Measurements from ENCODE around the gene ANO6. TPM values are rescaled to one million over a fixed set of nuclear protein-coding genes. Genes with fewer than 3 reads are reported as not detected.
"Not testable (repeated sequence)": the region's sequence is repeated elsewhere in the genome, so short reads cannot be mapped to it uniquely, and the experiment has no call there.

ANO6 gene
- total RNA-seq, 4 donors from 2014 or later: 31.8 to 43.5 (median 34.1) TPM

DNA sequence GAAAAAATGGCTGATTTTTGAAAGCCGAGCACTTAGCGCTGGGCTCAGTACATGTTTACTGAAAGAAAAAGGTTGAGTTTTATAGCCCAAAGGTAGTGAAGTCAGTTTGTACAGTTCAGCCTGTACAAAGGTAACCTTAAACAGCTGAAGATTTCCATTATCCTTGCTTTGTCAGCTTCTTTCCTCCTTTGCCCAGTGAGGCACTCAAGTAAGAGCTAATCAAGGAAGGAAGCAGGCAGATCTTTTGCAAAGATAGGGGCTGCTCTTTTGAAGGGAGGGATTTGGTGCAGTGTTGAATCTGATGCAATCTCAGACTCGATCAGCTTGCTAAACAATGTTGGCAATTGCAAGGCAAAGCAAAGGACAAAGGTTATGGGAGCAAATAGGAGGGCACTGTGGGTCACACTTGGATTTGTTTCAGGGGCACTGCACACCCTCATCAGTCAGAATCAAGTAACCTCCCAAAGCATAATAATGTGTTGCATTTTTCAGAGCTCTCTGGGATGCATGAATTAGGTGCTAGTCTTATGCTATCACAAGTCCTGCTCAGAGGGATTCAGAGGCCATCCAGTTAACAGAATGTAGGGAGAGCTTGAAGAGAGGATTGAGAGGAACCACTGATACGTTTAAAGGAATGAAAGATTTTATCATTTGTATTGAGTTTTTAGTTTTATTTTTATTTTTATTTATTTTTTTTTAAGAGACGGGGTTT, 44.4 kb downstream of the ANO6 start:
- DNase-seq (ENCODE audit: low spot score in 2 of 2): no peak
- 70% methylated on average over 5 of the region's 5 CpGs for WGBS
- Histone ChIP-seq H3K27ac (no peak overlapping the region), H3K4me1 (peaks cover 23% of the 10 kb centered on the region), H3K27me3 (no peaks in the 10 kb centered on the region), H3K4me3 (no peak overlapping the region), H3K36me3 (no peaks in the 10 kb centered on the region), H3K9me3 (no peaks in the 10 kb centered on the region)
- TF ChIP-seq EP300 (IDR thresholded peaks at IDR 0.05) (no peak), POLR2A (IDR thresholded peaks at IDR 0.05) (no peak), POLR2AphosphoS5 (IDR thresholded peaks at IDR 0.05) (no peak)
- TF ChIP-seq, protein P1, sequence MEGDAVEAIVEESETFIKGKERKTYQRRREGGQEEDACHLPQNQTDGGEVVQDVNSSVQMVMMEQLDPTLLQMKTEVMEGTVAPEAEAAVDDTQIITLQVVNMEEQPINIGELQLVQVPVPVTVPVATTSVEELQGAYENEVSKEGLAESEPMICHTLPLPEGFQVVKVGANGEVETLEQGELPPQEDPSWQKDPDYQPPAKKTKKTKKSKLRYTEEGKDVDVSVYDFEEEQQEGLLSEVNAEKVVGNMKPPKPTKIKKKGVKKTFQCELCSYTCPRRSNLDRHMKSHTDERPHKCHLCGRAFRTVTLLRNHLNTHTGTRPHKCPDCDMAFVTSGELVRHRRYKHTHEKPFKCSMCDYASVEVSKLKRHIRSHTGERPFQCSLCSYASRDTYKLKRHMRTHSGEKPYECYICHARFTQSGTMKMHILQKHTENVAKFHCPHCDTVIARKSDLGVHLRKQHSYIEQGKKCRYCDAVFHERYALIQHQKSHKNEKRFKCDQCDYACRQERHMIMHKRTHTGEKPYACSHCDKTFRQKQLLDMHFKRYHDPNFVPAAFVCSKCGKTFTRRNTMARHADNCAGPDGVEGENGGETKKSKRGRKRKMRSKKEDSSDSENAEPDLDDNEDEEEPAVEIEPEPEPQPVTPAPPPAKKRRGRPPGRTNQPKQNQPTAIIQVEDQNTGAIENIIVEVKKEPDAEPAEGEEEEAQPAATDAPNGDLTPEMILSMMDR (IDR thresholded peaks at IDR 0.05): no peak

DNA sequence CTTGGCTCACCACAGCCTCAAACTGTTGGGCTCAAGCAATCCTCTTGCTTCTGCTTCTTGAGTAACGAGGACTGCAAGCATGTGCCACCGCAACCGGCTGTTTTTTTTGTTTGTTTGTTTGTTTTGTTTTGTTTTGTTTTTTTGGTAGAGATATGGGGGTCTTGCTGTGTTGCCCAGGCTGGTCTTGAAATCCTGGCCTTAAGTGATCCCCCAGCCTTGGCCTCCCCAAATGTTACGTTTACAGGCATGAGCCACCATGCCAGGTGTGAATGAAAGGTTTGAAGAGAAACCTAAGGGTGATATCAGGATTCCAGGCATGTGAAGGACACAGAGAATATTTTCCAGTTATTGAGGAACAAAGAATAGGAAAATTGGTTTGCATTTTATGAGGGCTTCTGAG, 45.0 kb downstream of the ANO6 start:
- Histone ChIP-seq H3K4me3 (no peak overlapping the region), H3K4me1 (peaks cover 23% of the 10 kb centered on the region), H3K9me3 (no peaks in the 10 kb centered on the region), H3K27me3 (no peaks in the 10 kb centered on the region), H3K27ac (no peak overlapping the region), H3K36me3 (no peaks in the 10 kb centered on the region)
- WGBS: 93% methylated on average over 4 of the region's 4 CpGs
- DNase-seq (ENCODE audit: low spot score in 2 of 2): no peak
- TF ChIP-seq EP300 (IDR thresholded peaks at IDR 0.05) (no peak), POLR2AphosphoS5 (IDR thresholded peaks at IDR 0.05) (no peak), POLR2A (IDR thresholded peaks at IDR 0.05) (no peak)
- TF ChIP-seq, protein P1 (IDR thresholded peaks at IDR 0.05): no peak

DNA sequence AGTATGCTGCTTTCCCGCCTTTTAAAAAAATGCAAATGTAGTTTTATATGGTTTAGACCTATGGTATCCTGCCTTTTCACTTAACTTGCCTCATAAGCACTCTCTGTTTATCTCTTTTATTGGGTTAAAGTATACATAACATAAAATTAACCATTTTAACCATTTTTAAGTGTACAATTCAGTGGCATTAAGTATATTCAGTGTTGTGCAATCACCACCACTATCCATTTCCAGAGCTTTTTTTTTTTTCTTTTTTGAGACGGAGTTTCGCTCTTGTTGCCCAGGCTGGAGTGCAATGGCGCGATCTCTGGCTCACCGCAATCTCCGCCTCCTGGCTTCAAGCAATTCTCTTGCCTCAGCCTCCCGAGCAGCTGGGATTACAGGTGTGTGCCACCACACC, 46.3 kb downstream of the ANO6 start:
- not testable (repeated sequence) for H3K27me3 ChIP-seq; H3K36me3 ChIP-seq; H3K9me3 ChIP-seq; H3K4me3 ChIP-seq; H3K27ac ChIP-seq; DNase-seq (ENCODE audit: low spot score in 2 of 2)
- peaks cover 18% of the 10 kb centered on the region for H3K4me1 ChIP-seq
- WGBS: 96% methylated on average over 8 of the region's 8 CpGs

DNA sequence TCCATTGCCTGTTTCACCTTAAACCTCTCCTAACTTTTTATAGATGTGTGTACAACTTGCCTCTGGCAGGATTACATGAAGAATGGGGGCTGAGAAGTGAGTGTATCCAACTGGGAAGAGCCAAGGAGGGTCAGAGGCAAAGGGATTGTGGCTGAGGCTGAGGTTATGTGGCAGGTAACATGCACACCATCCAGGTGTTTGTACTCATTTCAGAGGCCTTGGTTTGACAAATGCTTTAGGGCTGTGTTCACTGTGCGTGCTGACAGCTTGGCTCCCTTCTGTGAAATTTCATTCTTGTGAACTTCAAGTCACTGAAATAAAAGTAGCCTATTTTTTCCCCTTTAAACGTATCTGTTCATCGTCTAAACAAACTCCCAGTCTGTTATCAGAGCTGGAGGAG, 47.7 kb downstream of the ANO6 start:
- Histone ChIP-seq H3K27ac (no peak overlapping the region), H3K36me3 (no peaks in the 10 kb centered on the region), H3K4me1 (peaks cover 26% of the 10 kb centered on the region), H3K4me3 (no peak overlapping the region), H3K9me3 (no peaks in the 10 kb centered on the region), H3K27me3 (no peaks in the 10 kb centered on the region)
- TF ChIP-seq POLR2A (IDR thresholded peaks at IDR 0.05): no peak
- TF ChIP-seq, protein P1 (IDR thresholded peaks at IDR 0.05): no peak
- no peak for TF ChIP-seq EP300 (IDR thresholded peaks at IDR 0.05)
- TF ChIP-seq POLR2AphosphoS5 (IDR thresholded peaks at IDR 0.05): no peak
- no peak for DNase-seq (ENCODE audit: low spot score in 2 of 2)
- 88% methylated on average over 3 of the region's 3 CpGs for WGBS

DNA sequence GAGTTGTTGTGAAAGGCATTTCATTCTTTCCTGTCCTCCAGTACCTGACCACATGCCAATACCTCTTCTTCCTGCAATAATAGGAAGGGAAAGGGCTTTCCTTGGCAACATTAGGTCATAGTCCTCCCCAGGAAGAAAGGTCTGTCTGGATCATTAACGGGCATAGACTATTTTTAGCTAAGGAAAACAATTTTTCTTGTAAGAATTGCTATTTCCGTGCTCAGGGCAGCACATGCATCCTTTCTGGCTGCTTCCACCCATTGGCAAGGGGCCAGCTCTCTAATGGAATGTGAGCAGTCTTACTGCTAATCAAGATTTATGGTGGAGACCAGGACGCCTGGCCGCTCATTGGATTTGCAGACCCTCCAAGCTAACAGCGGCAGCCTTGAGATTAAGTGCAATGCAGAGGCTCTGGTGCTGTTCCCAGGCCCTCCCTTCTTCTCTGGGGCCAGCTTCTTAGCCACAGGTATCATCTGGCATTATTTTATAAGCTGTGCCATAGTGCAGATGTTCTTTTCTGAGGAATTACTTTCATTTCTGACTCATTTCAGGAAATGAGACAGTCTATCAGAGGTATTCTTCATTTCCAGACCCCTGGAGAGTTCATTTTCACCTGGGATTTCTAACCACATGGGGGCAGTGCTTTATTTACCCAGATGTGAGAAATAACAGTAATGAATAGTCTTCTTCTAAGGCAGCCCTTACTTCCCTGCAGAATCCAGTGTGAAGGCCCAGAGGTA, 52.9 kb downstream of the ANO6 start:
- peaks cover 17% of the 10 kb centered on the region for H3K4me1 ChIP-seq
- H3K36me3 ChIP-seq: no peaks in the 10 kb centered on the region
- peak; percentile 84 for DNase-seq (ENCODE audit: low spot score in 2 of 2)
- peak overlapping the region; percentile 43 for H3K27ac ChIP-seq
- no peak overlapping the region for H3K4me3 ChIP-seq
- H3K27me3 ChIP-seq: no peaks in the 10 kb centered on the region
- no peaks in the 10 kb centered on the region for H3K9me3 ChIP-seq
- TF ChIP-seq EP300 (IDR thresholded peaks at IDR 0.05): no peak
- TF ChIP-seq, protein P1 (IDR thresholded peaks at IDR 0.05): peak in 1 of 2 donors; percentile 21
- WGBS: 3% methylated on average over 5 of the region's 5 CpGs
